Activated CD8-positive, alpha-beta memory T cell treated with anti-CD3 and anti-CD28 coated beads, Interleukin-2, amount 10 ng/mL, durations not matched to agents 7 days and 5 days (primary cell): ENCODE data around the gene LNPEP. TPM values are rescaled to one million over a fixed set of nuclear protein-coding genes. Genes with fewer than 3 reads are reported as not detected.
A peak's percentile ranks its signal among the peaks of the same experiment; 100 is the strongest.

Experiments used
- ATAC-seq: fragments of 150-1000 bp; cut with Tn5 transposase; one replicate; pipeline ENCODE4 v1.10.0; 2021; ENCODE audit warnings: moderate library complexity
- CTCF ChIA-PET: fragments of 350-600 bp; sonication (Branson Sonifier 250); formaldehyde crosslinking; loops from one replicate; lab custom pipeline; 2021; ENCODE audit warnings: antibody characterized with exemption; lab: Charles Lee
- DNase-seq: peaks from one replicate; pipeline ENCODE4 v3.0.0-alpha.2; 2020
- H3K27ac Mint-ChIP-seq: one replicate; pipeline ENCODE4 v1.8.0; 2021; ENCODE audit warnings: mild to moderate bottlenecking, mixed read lengths
- H3K27me3 Mint-ChIP-seq: one replicate; pipeline ENCODE4 v1.8.0; 2021; ENCODE audit warnings: mixed read lengths
- H3K36me3 Mint-ChIP-seq: one replicate; pipeline ENCODE4 v1.8.0; 2021; ENCODE audit warnings: mild to moderate bottlenecking, mixed read lengths
- H3K4me1 Mint-ChIP-seq: one replicate; pipeline ENCODE4 v1.8.0; 2021; ENCODE audit warnings: mixed read lengths
- H3K4me3 Mint-ChIP-seq: one replicate; pipeline ENCODE4 v1.8.0; 2021; ENCODE audit warnings: mild to moderate bottlenecking, moderate library complexity, mixed read lengths
- H3K9me3 Mint-ChIP-seq: one replicate; pipeline ENCODE4 v1.8.0; 2022; ENCODE audit warnings: low read depth, mixed read lengths
- total RNA-seq, 2 experiments: library from RNA; stranded (reverse); gene quantifications; one replicate each; pipeline ENCODE4 v1.2.3, GENCODE V29; 2021

The LNPEP gene
- total RNA-seq, 2 experiments from 2014 or later: 67.4 to 80.4 TPM

DNA sequence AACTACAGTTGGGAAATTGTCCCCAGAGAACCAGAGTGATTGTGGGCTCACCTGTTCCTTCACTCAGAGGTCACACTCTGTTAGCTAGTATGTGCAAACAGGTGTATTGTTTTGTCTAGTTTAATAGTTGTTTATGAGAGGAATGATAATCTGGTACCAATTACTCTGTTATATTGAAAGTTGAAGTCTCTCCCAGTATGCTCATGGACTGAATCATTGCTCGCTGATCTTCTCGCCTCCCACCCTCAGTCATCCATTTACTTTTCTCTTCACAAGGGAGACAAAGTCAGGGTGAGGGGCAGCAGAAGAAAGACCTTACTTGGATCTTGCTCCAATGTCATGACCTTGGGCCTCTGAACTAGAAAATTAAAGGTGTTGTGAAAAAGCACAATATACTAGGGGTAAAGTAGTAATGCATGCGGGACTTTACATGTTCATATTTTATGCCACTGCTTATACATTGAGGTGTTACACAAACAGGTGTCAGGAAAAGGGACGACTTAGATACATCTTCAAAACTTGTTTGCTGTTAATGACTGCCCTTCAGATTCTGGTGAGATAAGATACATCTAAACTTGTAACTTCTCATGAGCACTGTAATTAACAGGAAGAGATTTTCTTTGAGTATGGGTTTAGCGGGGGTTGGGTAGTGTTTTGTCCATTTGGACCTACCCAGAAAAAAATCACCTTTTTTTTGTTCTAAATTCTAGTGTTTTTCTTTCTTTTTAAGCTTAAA, 36.9 kb downstream of the LNPEP start:
- Mint-ChIP-seq H3K4me1 (peaks cover 59% of the 10 kb centered on the region), H3K4me3 (no peak overlapping the region), H3K27me3 (no peaks in the 10 kb centered on the region), H3K36me3 (peaks cover 33% of the 10 kb centered on the region), H3K27ac (peak overlapping the region; percentile 37), H3K9me3 (no peaks in the 10 kb centered on the region)
- ATAC-seq (no peak), DNase-seq (no peak)
- CTCF ChIA-PET: interaction anchor here (1.8 kb wide), 1 partner anchor 10 kb away, joined by 8 read pairs; no protein-coding TSS in a partner anchor

DNA sequence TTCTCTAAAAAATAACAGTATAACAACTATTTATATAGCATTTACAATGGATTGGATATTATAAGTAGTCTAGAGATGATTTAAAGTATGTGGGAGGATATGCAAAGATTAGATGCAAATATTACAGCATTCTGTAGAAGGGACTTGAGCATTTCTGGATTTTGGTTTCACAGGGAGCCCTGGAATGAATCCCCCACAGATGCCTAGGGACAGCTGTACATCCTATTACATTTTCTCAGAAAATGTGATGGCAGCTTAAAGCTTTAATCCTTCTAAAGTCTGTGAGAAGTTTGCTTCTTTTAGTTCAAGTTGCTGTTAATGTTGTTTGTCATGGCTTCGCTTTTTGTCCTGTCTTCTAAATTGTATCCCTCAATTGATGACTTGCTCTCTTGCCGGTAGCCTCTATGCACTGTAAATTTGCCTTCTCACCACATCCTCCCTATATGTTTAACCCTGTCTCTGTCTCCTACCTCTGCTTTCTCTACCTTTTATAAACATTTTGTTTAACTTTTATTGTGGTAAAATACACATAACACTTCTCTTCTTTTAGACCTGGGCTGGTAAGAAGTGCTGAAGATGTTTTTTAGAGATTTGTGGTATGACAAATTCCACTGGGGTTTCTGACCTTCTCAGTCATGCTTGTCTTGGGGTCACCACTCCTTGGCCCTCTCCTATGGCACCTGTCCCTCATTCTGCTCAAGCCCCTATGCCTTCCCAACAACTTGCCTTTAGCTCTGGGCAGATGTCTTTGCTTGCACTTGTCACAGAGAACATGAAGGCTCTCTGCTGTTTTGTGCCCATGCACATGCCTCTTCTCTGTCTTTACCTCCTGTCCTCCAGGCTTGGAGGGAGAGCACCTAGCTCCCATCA, 37.9 kb downstream of the LNPEP start:
- H3K4me1 Mint-ChIP-seq: peaks cover 50% of the 10 kb centered on the region
- no peak overlapping the region for H3K4me3 Mint-ChIP-seq
- no peaks in the 10 kb centered on the region for H3K9me3 Mint-ChIP-seq
- H3K36me3 Mint-ChIP-seq: peaks cover 35% of the 10 kb centered on the region
- no peaks in the 10 kb centered on the region for H3K27me3 Mint-ChIP-seq
- CTCF ChIA-PET: interaction anchor here (0.5 to 1.8 kb wide), 3 partner anchors 11 to 27 kb away, joined by 3 to 8 read pairs (median 4); no protein-coding TSS in a partner anchor
- H3K27ac Mint-ChIP-seq: peak overlapping the region; percentile 66
- ATAC-seq (peak; percentile 85), DNase-seq (no peak)

DNA sequence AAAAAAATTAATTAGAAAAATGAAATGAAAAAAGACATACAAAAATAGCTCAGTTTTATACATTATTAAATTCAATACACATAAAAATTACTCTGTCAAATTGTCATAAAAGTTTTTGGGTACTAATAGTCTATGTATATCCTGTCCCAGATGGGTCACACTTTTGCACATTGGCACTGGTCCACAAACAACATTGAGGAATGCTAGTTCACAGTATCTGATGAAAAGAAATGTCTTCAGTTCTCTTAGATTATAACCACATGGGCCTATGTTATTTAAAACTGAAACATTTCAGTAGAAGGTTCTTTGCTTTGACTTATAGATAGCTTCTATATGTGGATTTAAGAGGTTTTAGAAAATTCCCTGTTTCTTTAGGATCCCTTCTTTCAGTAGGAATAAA, 39.8 kb downstream of the LNPEP start:
- Mint-ChIP-seq H3K27ac (no peak overlapping the region), H3K27me3 (no peaks in the 10 kb centered on the region), H3K9me3 (no peaks in the 10 kb centered on the region), H3K4me1 (peaks cover 40% of the 10 kb centered on the region), H3K36me3 (peaks cover 50% of the 10 kb centered on the region), H3K4me3 (no peak overlapping the region)
- ATAC-seq: no peak
- CTCF ChIA-PET: interaction anchor here (1.5 kb wide), 2 partner anchors 22 kb away, joined by 4 to 5 read pairs; no protein-coding TSS in a partner anchor
- DNase-seq: no peak

DNA sequence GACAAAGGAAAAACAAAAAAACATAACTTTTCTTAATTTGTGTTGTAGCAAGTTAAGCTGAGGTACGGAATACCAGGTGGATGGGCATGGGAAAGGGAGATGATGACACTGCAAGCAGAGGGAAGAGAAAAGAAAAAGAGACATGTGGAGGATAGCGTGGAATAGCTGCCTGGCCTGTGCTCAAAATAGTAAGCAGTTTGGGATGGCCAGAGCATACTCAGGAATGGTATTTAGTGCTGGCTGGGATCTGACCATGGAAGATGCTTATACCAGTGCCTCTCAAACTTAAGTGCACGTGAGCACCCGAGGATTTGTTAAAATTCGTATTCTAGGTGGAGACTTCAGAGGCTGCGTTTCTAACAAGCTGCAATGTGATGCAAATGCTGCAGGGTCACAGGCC, 41.3 kb downstream of the LNPEP start:
- no peak overlapping the region for H3K4me3 Mint-ChIP-seq
- no peak for ATAC-seq
- CTCF ChIA-PET: interaction anchor here (1.5 kb wide), 2 partner anchors 9 to 20 kb away, joined by 4 to 5 read pairs; no protein-coding TSS in a partner anchor
- H3K36me3 Mint-ChIP-seq: peaks cover 51% of the 10 kb centered on the region
- H3K9me3 Mint-ChIP-seq: no peaks in the 10 kb centered on the region
- no peak for DNase-seq
- peaks cover 30% of the 10 kb centered on the region for H3K4me1 Mint-ChIP-seq
- H3K27ac Mint-ChIP-seq: no peak overlapping the region
- H3K27me3 Mint-ChIP-seq: no peaks in the 10 kb centered on the region

DNA sequence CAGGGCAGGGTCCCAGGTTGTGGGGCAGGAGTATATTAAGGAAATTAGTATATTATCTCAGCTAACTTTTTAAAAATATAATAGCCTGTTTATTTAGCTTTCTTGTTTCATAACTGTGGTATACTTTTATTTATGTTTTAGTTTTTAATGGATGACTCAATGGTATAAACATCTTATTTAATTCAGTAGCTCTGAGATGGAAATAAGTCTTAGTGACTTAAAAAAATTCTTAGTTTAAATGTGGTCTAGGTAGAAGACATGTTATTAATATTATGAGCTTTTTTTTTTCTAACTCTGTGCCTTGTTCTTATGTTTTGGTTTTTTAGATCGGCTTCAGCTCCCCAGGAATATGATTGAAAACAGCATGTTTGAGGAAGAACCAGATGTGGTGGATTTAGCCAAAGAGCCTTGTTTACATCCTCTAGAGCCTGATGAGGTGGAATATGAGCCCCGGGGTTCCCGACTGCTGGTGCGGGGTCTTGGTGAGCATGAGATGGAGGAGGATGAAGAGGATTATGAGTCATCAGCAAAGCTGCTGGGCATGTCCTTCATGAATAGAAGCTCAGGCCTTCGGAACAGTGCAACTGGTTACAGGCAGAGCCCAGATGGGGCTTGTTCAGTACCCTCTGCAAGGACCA, 43.1 kb downstream of the LNPEP start:
- CTCF ChIA-PET: interaction anchor here (0.6 to 1.2 kb wide), 2 partner anchors 68 to 110 kb away, joined by 3 read pairs; no protein-coding TSS in a partner anchor
- no peak for ATAC-seq
- Mint-ChIP-seq H3K27ac (no peak overlapping the region), H3K9me3 (no peaks in the 10 kb centered on the region), H3K4me1 (peaks cover 22% of the 10 kb centered on the region), H3K4me3 (no peak overlapping the region), H3K36me3 (peaks cover 48% of the 10 kb centered on the region), H3K27me3 (no peaks in the 10 kb centered on the region)
- no peak for DNase-seq

DNA sequence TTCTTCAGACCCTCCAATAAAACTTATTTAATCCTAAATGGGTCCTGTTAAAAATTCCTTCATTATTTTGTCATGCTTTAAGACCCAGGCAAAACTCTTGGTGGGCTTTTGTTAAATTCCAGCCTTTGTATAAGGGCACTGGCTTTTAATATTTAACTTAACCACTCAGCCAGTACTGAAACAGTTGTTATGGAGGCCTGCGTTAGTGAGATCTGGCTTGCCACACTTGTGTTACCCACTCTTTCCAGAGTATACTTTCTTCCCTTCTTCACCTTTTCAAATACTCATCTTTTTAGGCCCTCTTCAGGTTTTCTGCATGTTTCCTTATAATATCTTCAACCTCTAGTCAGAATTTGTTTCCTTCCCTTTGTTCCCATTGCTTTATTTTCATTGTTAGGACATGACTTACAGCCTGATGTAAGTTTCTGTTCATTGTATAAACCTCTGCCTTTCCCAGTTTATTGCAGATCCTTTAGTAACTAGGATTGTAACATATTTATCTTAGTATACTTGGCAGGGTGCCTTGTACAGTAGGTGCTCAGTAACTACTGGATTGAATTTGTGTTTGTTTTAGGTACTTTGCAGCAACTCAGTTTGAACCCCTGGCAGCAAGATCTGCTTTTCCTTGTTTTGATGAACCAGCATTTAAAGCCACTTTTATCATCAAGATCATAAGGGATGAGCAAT, 48.8 kb downstream of the LNPEP start:
- DNase-seq (no peak), ATAC-seq (no peak)
- H3K27ac Mint-ChIP-seq: no peak overlapping the region
- CTCF ChIA-PET: no interaction called here
- H3K27me3 Mint-ChIP-seq: no peaks in the 10 kb centered on the region
- no peaks in the 10 kb centered on the region for H3K9me3 Mint-ChIP-seq
- peaks cover 21% of the 10 kb centered on the region for H3K4me1 Mint-ChIP-seq
- H3K4me3 Mint-ChIP-seq: no peak overlapping the region
- H3K36me3 Mint-ChIP-seq: peaks cover 55% of the 10 kb centered on the region

DNA sequence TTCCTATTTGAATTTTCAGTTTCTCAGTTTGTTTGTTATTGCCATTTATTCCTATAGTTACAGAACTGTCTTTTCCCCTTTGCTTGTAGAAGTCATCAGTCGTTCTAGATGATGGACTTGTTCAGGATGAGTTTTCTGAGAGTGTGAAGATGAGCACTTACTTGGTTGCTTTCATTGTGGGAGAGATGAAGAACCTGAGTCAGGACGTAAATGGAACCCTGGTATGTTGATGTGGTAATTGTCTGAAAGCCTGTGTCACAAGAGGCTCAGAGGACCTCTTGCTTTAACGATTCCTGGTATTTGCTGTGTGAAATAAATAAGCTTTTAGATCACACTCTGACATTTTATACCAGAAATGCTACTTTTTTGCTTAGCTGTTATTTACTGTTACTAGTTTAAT, 50.6 kb downstream of the LNPEP start:
- H3K4me3 Mint-ChIP-seq: no peak overlapping the region
- H3K27ac Mint-ChIP-seq: no peak overlapping the region
- no peak for ATAC-seq

DNA sequence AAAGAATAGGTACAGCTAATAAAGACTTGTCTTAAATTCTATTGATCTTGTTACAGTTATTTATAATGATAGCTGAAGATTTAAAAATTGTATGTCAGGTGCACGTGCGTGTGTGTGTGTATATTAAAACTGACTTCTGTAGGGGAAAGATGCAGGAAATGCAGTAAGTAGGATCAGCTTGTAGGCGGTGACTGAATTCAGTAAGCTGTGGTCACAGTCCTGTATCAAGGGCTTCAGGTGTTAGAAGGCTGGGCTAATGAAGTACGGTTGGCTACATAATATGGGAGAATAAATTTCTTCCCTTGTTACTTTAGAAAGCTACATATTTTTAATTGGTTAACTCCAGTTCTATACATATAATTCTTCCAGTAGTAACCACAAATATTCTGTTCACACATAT, 54.2 kb downstream of the LNPEP start:
- peaks cover 72% of the 10 kb centered on the region for H3K36me3 Mint-ChIP-seq
- ATAC-seq: peak; percentile 42
- peak overlapping the region; percentile 26 for H3K27ac Mint-ChIP-seq
- no peak overlapping the region for H3K4me3 Mint-ChIP-seq
- peaks cover 35% of the 10 kb centered on the region for H3K4me1 Mint-ChIP-seq
- CTCF ChIA-PET: interaction anchor here (1.5 kb wide), 1 partner anchor 32 kb away, joined by 3 read pairs; no protein-coding TSS in a partner anchor
- peaks cover 6% of the 10 kb centered on the region for H3K9me3 Mint-ChIP-seq
- no peak for DNase-seq
- no peaks in the 10 kb centered on the region for H3K27me3 Mint-ChIP-seq

More for the DNA sequence above, 50.6 kb downstream of the LNPEP start:
- Mint-ChIP-seq H3K4me1 (peaks cover 30% of the 10 kb centered on the region), H3K36me3 (peaks cover 60% of the 10 kb centered on the region), H3K9me3 (peaks cover 3% of the 10 kb centered on the region), H3K27me3 (no peaks in the 10 kb centered on the region)
- DNase-seq: no peak
- CTCF ChIA-PET: interaction anchor here (1.4 to 1.5 kb wide), 2 partner anchors 9 to 12 kb away, joined by 3 to 4 read pairs; no protein-coding TSS in a partner anchor

DNA sequence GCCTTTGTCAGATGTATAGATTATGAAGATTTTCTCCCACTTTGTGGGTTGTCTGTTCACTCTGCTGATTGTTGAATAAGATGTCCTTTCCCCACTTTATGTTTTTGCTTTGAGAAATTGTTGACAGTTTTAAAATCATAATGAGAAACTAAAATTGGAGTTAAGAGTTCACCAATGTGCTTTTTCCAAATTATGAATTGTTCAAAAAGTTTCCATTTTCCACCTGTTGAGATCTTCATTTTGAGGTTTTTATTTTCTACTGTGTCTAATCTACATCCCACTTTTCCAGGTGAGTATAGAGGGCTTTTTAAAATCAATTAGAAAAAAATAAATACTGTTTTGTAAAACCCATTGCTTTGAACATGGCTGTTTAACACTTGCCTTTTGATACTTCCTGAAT, 55.8 kb downstream of the LNPEP start:
- peaks cover 35% of the 10 kb centered on the region for H3K4me1 Mint-ChIP-seq
- no peak overlapping the region for H3K27ac Mint-ChIP-seq

DNA sequence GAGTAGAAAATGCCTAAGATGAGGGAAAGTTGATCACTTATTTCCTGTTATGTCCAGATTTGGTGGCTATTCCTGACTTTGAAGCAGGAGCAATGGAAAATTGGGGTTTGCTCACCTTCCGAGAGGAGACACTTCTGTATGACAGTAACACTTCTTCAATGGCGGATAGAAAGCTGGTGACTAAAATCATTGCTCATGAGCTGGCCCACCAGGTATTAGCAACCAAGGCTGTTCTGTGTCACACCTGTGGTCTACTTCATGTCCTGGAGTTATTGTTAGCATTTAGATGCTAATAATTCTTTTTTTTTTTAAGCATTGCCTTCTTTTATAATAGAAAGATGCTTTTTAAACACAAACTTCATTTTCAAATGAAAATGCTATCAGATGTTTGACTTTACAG, 57.9 kb downstream of the LNPEP start:
- CTCF ChIA-PET: interaction anchor here (1.3 to 1.6 kb wide), 3 partner anchors 149 to 376 kb away, joined by 3 to 6 read pairs (median 4); no protein-coding TSS in a partner anchor
- ATAC-seq (no peak), DNase-seq (no peak)
- H3K4me1 Mint-ChIP-seq: peaks cover 42% of the 10 kb centered on the region
- H3K27ac Mint-ChIP-seq: no peak overlapping the region
- no peak overlapping the region for H3K4me3 Mint-ChIP-seq
- H3K27me3 Mint-ChIP-seq: no peaks in the 10 kb centered on the region
- peaks cover 69% of the 10 kb centered on the region for H3K36me3 Mint-ChIP-seq
- peaks cover 6% of the 10 kb centered on the region for H3K9me3 Mint-ChIP-seq

More for the DNA sequence above, 55.8 kb downstream of the LNPEP start:
- Mint-ChIP-seq H3K9me3 (peaks cover 6% of the 10 kb centered on the region), H3K4me3 (no peak overlapping the region), H3K27me3 (no peaks in the 10 kb centered on the region), H3K36me3 (peaks cover 69% of the 10 kb centered on the region)
- CTCF ChIA-PET: no interaction called here
- no peak for DNase-seq
- no peak for ATAC-seq

DNA sequence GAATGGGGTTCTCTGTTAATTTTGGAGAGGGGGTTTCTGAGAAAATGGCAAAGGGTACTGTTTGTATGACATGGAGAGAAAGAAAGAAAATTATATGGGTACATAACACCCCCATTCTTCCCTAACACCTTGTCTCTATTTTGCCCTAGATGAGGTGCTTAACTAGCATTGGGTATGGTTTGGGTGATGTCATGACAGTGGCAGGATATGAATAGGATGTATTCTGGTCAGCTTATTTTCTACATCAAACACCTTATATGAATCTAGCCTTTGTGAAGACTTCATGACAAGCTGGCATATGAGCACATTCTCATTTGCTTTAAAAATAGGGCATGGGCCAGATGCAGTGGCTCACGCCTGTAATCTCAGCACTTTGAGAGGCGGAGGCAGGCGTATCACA, 58.6 kb downstream of the LNPEP start:
- Mint-ChIP-seq H3K4me1 (peaks cover 44% of the 10 kb centered on the region), H3K36me3 (peaks cover 70% of the 10 kb centered on the region), H3K27ac (peak overlapping the region; percentile 48), H3K9me3 (peaks cover 6% of the 10 kb centered on the region), H3K4me3 (no peak overlapping the region), H3K27me3 (no peaks in the 10 kb centered on the region)
- ATAC-seq: peak; percentile 63
- no peak for DNase-seq
- CTCF ChIA-PET: interaction anchor here (1.3 to 1.6 kb wide), 3 partner anchors 148 to 377 kb away, joined by 3 to 6 read pairs (median 4); no protein-coding TSS in a partner anchor

DNA sequence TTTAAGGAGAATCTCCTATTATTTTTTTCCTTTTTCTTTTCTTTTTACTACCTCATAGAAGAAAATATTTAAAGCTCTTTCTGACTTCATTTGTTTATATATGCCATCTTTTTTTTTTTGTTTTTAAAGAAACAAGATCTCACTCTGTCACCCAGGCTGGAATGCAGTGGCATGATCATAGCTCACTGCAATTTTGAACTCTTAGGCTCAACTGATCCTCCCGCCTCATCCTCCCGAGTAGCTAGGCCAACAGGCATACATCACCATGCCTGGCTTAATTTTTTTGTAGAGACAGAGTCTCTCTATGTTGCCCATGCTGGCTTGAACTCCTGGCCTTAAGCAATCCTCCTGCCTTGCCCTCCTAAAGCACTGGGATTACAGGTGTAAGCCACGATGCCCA, 59.5 kb downstream of the LNPEP start:
- H3K9me3 Mint-ChIP-seq: peaks cover 6% of the 10 kb centered on the region
- CTCF ChIA-PET: no interaction called here
- no peaks in the 10 kb centered on the region for H3K27me3 Mint-ChIP-seq
- no peak overlapping the region for H3K27ac Mint-ChIP-seq
- DNase-seq (no peak), ATAC-seq (no peak)
- H3K4me1 Mint-ChIP-seq: peaks cover 35% of the 10 kb centered on the region
- no peak overlapping the region for H3K4me3 Mint-ChIP-seq
- peaks cover 61% of the 10 kb centered on the region for H3K36me3 Mint-ChIP-seq
